Measurements from ENCODE around the gene HEMGN. TPM values are rescaled to one million over a fixed set of nuclear protein-coding genes. Genes with fewer than 3 reads are reported as not detected.
"Not testable (repeated sequence)": the region's sequence is repeated elsewhere in the genome, so short reads cannot be mapped to it uniquely, and the experiment has no call there.

The HEMGN gene
- total and polyA plus RNA-seq, 9 donors: 2.3 to 9.4 (median 6.7) TPM

DNA sequence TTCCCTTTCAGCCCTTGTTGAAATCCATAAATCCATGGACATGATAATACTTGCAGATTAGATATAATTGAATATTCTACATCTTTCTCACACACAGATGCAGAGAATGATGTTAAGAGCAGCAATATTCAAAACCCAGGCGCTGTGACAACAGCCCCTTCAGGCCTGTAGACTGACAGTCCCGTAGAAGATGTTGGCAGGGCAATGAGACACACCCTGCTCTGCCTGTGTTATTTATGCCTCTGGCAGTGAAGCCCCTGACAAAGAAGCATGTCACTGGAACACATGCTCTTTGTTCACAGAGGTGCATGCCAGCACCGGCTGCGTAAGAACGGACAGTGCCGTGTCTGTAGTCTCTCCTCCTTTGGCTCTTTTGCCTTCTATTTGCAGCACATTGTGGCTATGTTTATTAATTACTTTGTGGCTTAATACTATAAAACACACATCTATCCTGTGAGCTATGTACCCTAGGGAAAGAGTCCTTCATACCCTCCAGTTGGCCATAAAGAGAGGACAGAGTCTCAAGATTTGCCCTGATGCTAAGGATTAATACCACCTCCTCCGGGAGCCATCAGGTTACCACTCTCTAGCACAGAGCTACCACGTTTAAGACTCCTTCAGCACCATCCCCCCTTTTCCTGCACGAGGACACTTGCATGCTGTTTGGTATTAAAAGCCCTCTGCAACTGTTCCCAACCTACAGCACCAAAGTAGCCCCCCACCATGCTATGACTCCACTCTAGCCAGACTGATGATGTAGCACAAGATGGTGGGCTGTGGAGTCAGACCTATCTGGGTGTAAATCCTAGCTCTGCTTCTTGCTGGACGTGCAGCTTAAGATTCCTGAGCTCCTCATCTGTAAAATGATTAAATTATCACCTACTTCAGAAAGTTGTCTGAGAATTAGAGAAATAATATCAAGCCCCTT is 43.2 kb upstream of the HEMGN start:
- no peak overlapping the region for H3K4me3 ChIP-seq (ENCODE audit: low read length)
- peak overlapping the region; percentile 65 for H3K27ac ChIP-seq (ENCODE audit: low read length)
- H3K9me3 ChIP-seq (replicated peaks; ENCODE audit: control insufficient read depth, low read depth, low read length): no peaks in the 10 kb centered on the region
- peaks cover 25% of the 10 kb centered on the region for H3K4me1 ChIP-seq (ENCODE audit: control insufficient read depth, insufficient read depth, low read length)
- DNase-seq: peak; percentile 61
- H3K27me3 ChIP-seq (ENCODE audit: control insufficient read depth, insufficient read depth, low read length): no peaks in the 10 kb centered on the region
- no peaks in the 10 kb centered on the region for H3K36me3 ChIP-seq (ENCODE audit: control insufficient read depth, insufficient read depth, low read length)
- WGBS (ENCODE audit: insufficient coverage): 23% methylated on average over 3 of the region's 10 CpGs

DNA sequence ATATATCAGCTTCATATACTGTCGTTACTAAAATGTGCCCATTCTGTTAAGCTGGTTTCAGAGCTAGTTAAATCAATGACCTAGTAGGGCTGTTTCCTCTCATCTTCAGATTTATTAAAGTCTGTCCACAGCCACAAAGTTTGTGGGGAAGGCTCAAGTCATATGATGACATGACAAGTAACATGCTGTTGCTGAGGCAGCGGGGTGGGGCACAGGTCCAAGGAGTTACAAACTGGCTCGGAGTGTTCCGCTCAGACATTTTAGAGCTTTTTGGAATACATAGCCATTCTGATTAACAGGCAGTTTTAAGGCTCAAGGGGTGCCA is 42.5 kb upstream of the HEMGN start:
- Histone ChIP-seq H3K36me3 (ENCODE audit: control insufficient read depth, insufficient read depth, low read length) (no peaks in the 10 kb centered on the region), H3K27me3 (ENCODE audit: control insufficient read depth, insufficient read depth, low read length) (no peaks in the 10 kb centered on the region), H3K4me1 (ENCODE audit: control insufficient read depth, insufficient read depth, low read length) (peaks cover 21% of the 10 kb centered on the region), H3K27ac (ENCODE audit: low read length) (no peak overlapping the region), H3K4me3 (ENCODE audit: low read length) (no peak overlapping the region), H3K9me3 (replicated peaks; ENCODE audit: control insufficient read depth, low read depth, low read length) (no peaks in the 10 kb centered on the region)
- DNase-seq: peak; percentile 48
- no CpG with 5 or more reads among the region's 4 CpGs for WGBS (ENCODE audit: insufficient coverage)

- no peak overlapping the region for H3K4me3 ChIP-seq (ENCODE audit: low read length)
- no peak for DNase-seq
- H3K4me1 ChIP-seq (ENCODE audit: control insufficient read depth, insufficient read depth, low read length): peaks cover 17% of the 10 kb centered on the region
- no peaks in the 10 kb centered on the region for H3K36me3 ChIP-seq (ENCODE audit: control insufficient read depth, insufficient read depth, low read length)
- no peaks in the 10 kb centered on the region for H3K27me3 ChIP-seq (ENCODE audit: control insufficient read depth, insufficient read depth, low read length)
- no peaks in the 10 kb centered on the region for H3K9me3 ChIP-seq (replicated peaks; ENCODE audit: control insufficient read depth, low read depth, low read length)
- H3K27ac ChIP-seq (ENCODE audit: low read length): no peak overlapping the region
- WGBS (ENCODE audit: insufficient coverage): 80% methylated on average over 1 of the region's 7 CpGs
Measured at GRCh38 chr9:97979788-97980478, 42.0 kb upstream of the HEMGN start.

DNA sequence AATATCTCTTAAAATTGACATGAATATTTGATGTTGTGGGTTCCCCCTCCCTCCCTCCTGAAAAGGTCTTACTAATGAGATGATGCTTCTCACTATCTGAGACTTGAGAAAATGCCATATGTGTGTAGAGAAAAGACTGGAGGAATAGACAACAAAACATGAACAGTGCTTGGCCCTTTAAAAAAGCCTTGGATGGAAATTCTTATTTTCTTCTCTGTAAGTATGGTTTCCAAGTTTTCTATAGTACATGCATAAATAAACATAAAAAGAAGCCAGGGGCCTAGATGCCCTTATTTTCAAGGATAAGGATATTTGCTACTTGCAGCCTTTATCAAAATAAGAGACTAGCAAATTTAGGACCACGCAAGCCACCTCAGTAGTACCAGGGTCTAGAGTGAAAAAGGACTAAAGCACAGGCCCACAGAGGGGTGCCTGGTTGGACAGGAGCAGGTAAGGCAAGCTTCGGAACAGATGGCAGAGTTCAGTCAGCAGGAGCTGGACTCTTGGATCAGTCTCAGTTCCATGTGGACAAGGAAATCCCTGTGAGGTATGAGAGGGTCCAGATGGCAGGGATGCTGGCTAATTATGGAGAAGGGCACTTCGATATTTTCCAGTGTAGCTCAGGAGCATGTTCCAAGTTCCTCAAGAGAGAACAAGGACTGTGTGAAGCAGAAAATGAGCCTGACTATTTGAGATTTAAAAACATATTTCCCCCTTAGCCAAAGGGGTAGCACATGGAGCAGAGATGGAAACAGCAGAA is 40.6 kb upstream of the HEMGN start:
- no peak for DNase-seq
- WGBS (ENCODE audit: insufficient coverage): 83% methylated on average over 2 of the region's 3 CpGs
- no peak overlapping the region for H3K4me3 ChIP-seq (ENCODE audit: low read length)
- H3K27me3 ChIP-seq (ENCODE audit: control insufficient read depth, insufficient read depth, low read length): no peaks in the 10 kb centered on the region
- H3K36me3 ChIP-seq (ENCODE audit: control insufficient read depth, insufficient read depth, low read length): no peaks in the 10 kb centered on the region
- H3K9me3 ChIP-seq (replicated peaks; ENCODE audit: control insufficient read depth, low read depth, low read length): no peaks in the 10 kb centered on the region
- H3K4me1 ChIP-seq (ENCODE audit: control insufficient read depth, insufficient read depth, low read length): peaks cover 17% of the 10 kb centered on the region
- H3K27ac ChIP-seq (ENCODE audit: low read length): no peak overlapping the region

DNA sequence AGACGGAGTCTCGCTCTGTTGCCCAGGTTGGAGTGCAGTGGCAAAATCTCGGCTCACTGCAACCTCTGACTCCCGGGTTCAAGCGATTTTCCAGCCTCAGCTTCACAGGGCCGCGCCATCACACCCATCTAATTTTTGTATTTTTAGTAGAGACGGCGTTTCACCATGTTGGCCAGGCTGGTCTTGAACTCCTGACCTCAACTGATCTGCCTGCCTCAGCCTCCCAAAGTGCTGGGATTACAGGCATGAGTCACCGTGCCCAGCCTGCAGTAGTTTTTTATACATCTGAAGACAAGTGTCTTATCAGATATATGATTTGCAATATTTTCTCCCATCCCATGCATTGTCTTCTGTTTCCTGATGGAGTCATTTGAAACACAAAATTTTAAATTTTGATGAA is 38.7 kb upstream of the HEMGN start:
- WGBS (ENCODE audit: insufficient coverage): no CpG with 5 or more reads among the region's 10 CpGs

GRCh38 chr9:97975376-97975775 is 37.4 kb upstream of the HEMGN start:
- DNase-seq: no peak
- Histone ChIP-seq H3K27me3 (ENCODE audit: control insufficient read depth, insufficient read depth, low read length) (peaks cover 6% of the 10 kb centered on the region), H3K27ac (ENCODE audit: low read length) (no peak overlapping the region), H3K4me1 (ENCODE audit: control insufficient read depth, insufficient read depth, low read length) (peaks cover 3% of the 10 kb centered on the region), H3K36me3 (ENCODE audit: control insufficient read depth, insufficient read depth, low read length) (no peaks in the 10 kb centered on the region), H3K9me3 (replicated peaks; ENCODE audit: control insufficient read depth, low read depth, low read length) (no peaks in the 10 kb centered on the region), H3K4me3 (ENCODE audit: low read length) (no peak overlapping the region)
- 57% methylated on average over 1 of the region's 1 CpG for WGBS (ENCODE audit: insufficient coverage)

More for the DNA sequence above, 38.7 kb upstream of the HEMGN start:
- DNase-seq; H3K27ac ChIP-seq (ENCODE audit: low read length); H3K36me3 ChIP-seq (ENCODE audit: control insufficient read depth, insufficient read depth, low read length); H3K9me3 ChIP-seq (replicated peaks; ENCODE audit: control insufficient read depth, low read depth, low read length); H3K4me3 ChIP-seq (ENCODE audit: low read length); H3K27me3 ChIP-seq (ENCODE audit: control insufficient read depth, insufficient read depth, low read length): not testable (repeated sequence)
- peaks cover 11% of the 10 kb centered on the region for H3K4me1 ChIP-seq (ENCODE audit: control insufficient read depth, insufficient read depth, low read length)

DNA sequence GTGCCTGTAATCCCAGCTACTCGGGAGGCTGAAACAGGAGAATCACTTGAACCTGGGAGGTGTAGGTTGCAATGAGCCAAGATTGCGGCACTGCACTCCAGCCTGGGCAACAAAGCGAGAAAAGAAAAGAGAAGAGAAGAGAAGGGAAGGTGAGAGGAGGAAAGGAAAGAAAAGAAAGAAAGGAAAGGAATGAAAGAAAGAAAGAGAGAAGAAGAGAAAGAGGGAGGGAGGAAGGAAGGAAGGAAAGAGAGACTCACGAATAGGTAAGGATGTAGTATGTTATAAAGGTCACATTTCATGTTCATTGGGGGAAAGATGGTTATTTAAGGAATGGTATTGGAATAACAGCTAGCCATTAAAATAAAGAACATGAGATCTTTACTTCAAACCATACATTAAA is 34.8 kb upstream of the HEMGN start:
- Histone ChIP-seq H3K4me3 (ENCODE audit: low read length) (no peak overlapping the region), H3K36me3 (ENCODE audit: control insufficient read depth, insufficient read depth, low read length) (no peaks in the 10 kb centered on the region), H3K27ac (ENCODE audit: low read length) (no peak overlapping the region), H3K27me3 (ENCODE audit: control insufficient read depth, insufficient read depth, low read length) (peaks cover 6% of the 10 kb centered on the region), H3K9me3 (replicated peaks; ENCODE audit: control insufficient read depth, low read depth, low read length) (no peaks in the 10 kb centered on the region), H3K4me1 (ENCODE audit: control insufficient read depth, insufficient read depth, low read length) (no peaks in the 10 kb centered on the region)
- no peak for DNase-seq
- WGBS (ENCODE audit: insufficient coverage): 87% methylated on average over 4 of the region's 4 CpGs

GRCh38 chr9:97970165-97970564 is 32.2 kb upstream of the HEMGN start:
- no peak overlapping the region for H3K4me3 ChIP-seq (ENCODE audit: low read length)
- DNase-seq: no peak
- no peaks in the 10 kb centered on the region for H3K9me3 ChIP-seq (replicated peaks; ENCODE audit: control insufficient read depth, low read depth, low read length)
- WGBS (ENCODE audit: insufficient coverage): 100% methylated on average over 1 of the region's 7 CpGs
- no peak overlapping the region for H3K27ac ChIP-seq (ENCODE audit: low read length)
- H3K27me3 ChIP-seq (ENCODE audit: control insufficient read depth, insufficient read depth, low read length): peaks cover 10% of the 10 kb centered on the region
- no peaks in the 10 kb centered on the region for H3K4me1 ChIP-seq (ENCODE audit: control insufficient read depth, insufficient read depth, low read length)
- no peaks in the 10 kb centered on the region for H3K36me3 ChIP-seq (ENCODE audit: control insufficient read depth, insufficient read depth, low read length)

DNA sequence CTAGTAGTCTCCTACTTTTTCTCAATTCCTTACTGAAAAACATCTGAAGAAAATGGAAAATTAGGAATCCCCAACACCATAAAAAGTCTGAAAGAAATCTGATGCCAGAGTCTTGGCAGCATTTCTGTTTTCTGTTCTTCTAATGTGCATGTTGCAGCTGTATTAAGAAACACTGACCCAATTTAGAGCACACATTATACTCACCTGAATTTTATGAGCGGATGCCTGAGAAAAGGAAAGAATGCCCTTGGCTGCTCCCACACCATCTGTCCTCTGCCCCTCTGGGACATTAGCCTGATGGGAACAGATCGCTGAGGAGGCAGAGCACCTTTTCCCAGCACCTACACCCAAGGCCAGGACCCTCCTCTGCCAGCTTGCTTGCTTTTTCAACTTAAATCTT is 31.0 kb upstream of the HEMGN start:
- no peak for DNase-seq
- Histone ChIP-seq H3K36me3 (ENCODE audit: control insufficient read depth, insufficient read depth, low read length) (no peaks in the 10 kb centered on the region), H3K9me3 (replicated peaks; ENCODE audit: control insufficient read depth, low read depth, low read length) (no peaks in the 10 kb centered on the region), H3K4me3 (ENCODE audit: low read length) (no peak overlapping the region), H3K4me1 (ENCODE audit: control insufficient read depth, insufficient read depth, low read length) (no peaks in the 10 kb centered on the region), H3K27ac (ENCODE audit: low read length) (no peak overlapping the region), H3K27me3 (ENCODE audit: control insufficient read depth, insufficient read depth, low read length) (peaks cover 12% of the 10 kb centered on the region)
- WGBS (ENCODE audit: insufficient coverage): 78% methylated on average over 1 of the region's 2 CpGs

- Histone ChIP-seq H3K27ac (ENCODE audit: low read length) (no peak overlapping the region), H3K36me3 (ENCODE audit: control insufficient read depth, insufficient read depth, low read length) (no peaks in the 10 kb centered on the region), H3K27me3 (ENCODE audit: control insufficient read depth, insufficient read depth, low read length) (peaks cover 8% of the 10 kb centered on the region), H3K4me3 (ENCODE audit: low read length) (no peak overlapping the region), H3K9me3 (replicated peaks; ENCODE audit: control insufficient read depth, low read depth, low read length) (no peaks in the 10 kb centered on the region), H3K4me1 (ENCODE audit: control insufficient read depth, insufficient read depth, low read length) (no peaks in the 10 kb centered on the region)
- no CpG with 5 or more reads among the region's 1 CpG for WGBS (ENCODE audit: insufficient coverage)
- no peak for DNase-seq
Measured at GRCh38 chr9:97966493-97966892, 28.5 kb upstream of the HEMGN start.
